NCI-H187 (cell line): ENCODE measurements around the gene SIPA1L3.
"Not testable (repeated sequence)": the region's sequence is repeated elsewhere in the genome, so short reads cannot be mapped to it uniquely, and the experiment has no call there.

Experiments
- DNase-seq, 2 experiments: peaks; one replicate each; lab custom pipeline; 2025; lab: John Stamatoyannopoulos, UW

The SIPA1L3 gene

GRCh38 chr19:37920591-37921450 is 13.8 kb downstream of the SIPA1L3 start:
- no peak for DNase-seq

GRCh38 chr19:37924573-37924972 is 17.6 kb downstream of the SIPA1L3 start:
- DNase-seq = not testable (repeated sequence)

GRCh38 chr19:37925212-37925611 is 18.2 kb downstream of the SIPA1L3 start:
- no peak for DNase-seq

- DNase-seq = no peak
Observed at GRCh38 chr19:37926255-37926654, 19.2 kb downstream of the SIPA1L3 start.

GRCh38 chr19:37926711-37927110 is 19.7 kb downstream of the SIPA1L3 start:
- DNase-seq = no peak

GRCh38 chr19:37928527-37929286 is 21.7 kb downstream of the SIPA1L3 start:
- no peak for DNase-seq

- peak in 1 of 2 experiments; percentile 16 for DNase-seq
Observed at GRCh38 chr19:37929355-37929923, 22.4 kb downstream of the SIPA1L3 start.

GRCh38 chr19:37930416-37930815 is 23.4 kb downstream of the SIPA1L3 start:
- DNase-seq = no peak

- peak; percentile 62 to 67 for DNase-seq
Observed at GRCh38 chr19:37931881-37932655, 25.1 kb downstream of the SIPA1L3 start.

- DNase-seq = peak; percentile 36 to 71
Observed at GRCh38 chr19:37932985-37933936, 26.3 kb downstream of the SIPA1L3 start.

- no peak for DNase-seq
Observed at GRCh38 chr19:37933937-37934358, 26.9 kb downstream of the SIPA1L3 start.

- no peak for DNase-seq
Observed at GRCh38 chr19:37935341-37935740, 28.3 kb downstream of the SIPA1L3 start.

- no peak for DNase-seq
Observed at GRCh38 chr19:37936166-37936565, 29.2 kb downstream of the SIPA1L3 start.

- DNase-seq = no peak
Observed at GRCh38 chr19:37936886-37937285, 29.9 kb downstream of the SIPA1L3 start.

GRCh38 chr19:37938353-37938752 is 31.3 kb downstream of the SIPA1L3 start:
- no peak for DNase-seq

- DNase-seq = no peak
Observed at GRCh38 chr19:37941782-37942515, 34.9 kb downstream of the SIPA1L3 start.

GRCh38 chr19:37942516-37942902 is 35.5 kb downstream of the SIPA1L3 start:
- no peak for DNase-seq

GRCh38 chr19:37943480-37943879 is 36.5 kb downstream of the SIPA1L3 start:
- DNase-seq = no peak

GRCh38 chr19:37946132-37946531 is 39.1 kb downstream of the SIPA1L3 start:
- DNase-seq = no peak

GRCh38 chr19:37947778-37948177 is 40.8 kb downstream of the SIPA1L3 start:
- no peak for DNase-seq
